Breast epithelium (tissue), 4 donors: ENCODE data around the gene SCAF8. TPM values are rescaled to one million over a fixed set of nuclear protein-coding genes. Genes with fewer than 3 reads are reported as not detected.

Experiments
- DNase-seq, 2 donors: peaks; one replicate each; pipeline ENCODE4 v3.0.0-alpha.2; 2019; ENCODE audit warnings: low spot score in 2 of 2
- H3K27ac ChIP-seq, 2 donors: fragments of 200-600 bp; sonication (generic) in 1 of 2; one replicate each; pipeline ENCODE4 v1.5.1; 2016 to 2019; ENCODE audit warnings: mild to moderate bottlenecking in 1 of 2
- H3K27me3 ChIP-seq, 2 donors: fragments of 200-600 bp; sonication (generic) in 1 of 2; one replicate each; pipeline versions ENCODE4 v1.5.1 to v1.6.0; 2017 to 2019; ENCODE audit warnings: control low read depth in 1 of 2, mild to moderate bottlenecking in 1 of 2
- H3K36me3 ChIP-seq: fragments of 200-600 bp; one replicate; pipeline ENCODE4 v1.5.1; 2019
- H3K4me1 ChIP-seq, 2 donors: fragments of 200-600 bp; sonication (generic); one replicate each; pipeline ENCODE4 v1.5.1; 2016 to 2019; ENCODE audit warnings: control low read depth in 1 of 2
- H3K4me3 ChIP-seq, 3 donors: fragments of 200-600 bp; sonication (generic); 1 replicate in 2 of 3; 2 replicates in 1 of 3; pipeline ENCODE4 v1.5.1; 2016 to 2019; ENCODE audit warnings: mild to moderate bottlenecking in 3 of 3, moderate library complexity in 2 of 3
- H3K9me3 ChIP-seq, 2 donors: fragments of 200-600 bp; sonication (generic) in 1 of 2; one replicate each; pipeline ENCODE4 v1.5.1; 2016 to 2019; ENCODE audit warnings: control low read depth in 1 of 2
- POLR2A ChIP-seq: fragments of 450-650 bp; IDR thresholded peaks from one replicate; pipeline ENCODE4 v1.6.1; 2016; ENCODE audit warnings: antibody characterized with exemption, mild to moderate bottlenecking, moderate library complexity
- POLR2AphosphoS5 ChIP-seq, 3 donors: sonication (generic); formaldehyde crosslinking; IDR thresholded peaks; one replicate each; pipeline ENCODE4 v1.6.1; 2017; ENCODE audit warnings: antibody characterized with exemption in 3 of 3
- intact Hi-C: fragments of 100-400 bp; cut with DNase I; formaldehyde crosslinking; loops from one replicate; pipeline ENCODE4 v1.15.1; 2023; ENCODE audit warnings: low total_unique reads
- total RNA-seq, 3 donors: library from RNA; depleted of rRNA; stranded (reverse); fragments of >200 nt; gene quantifications; one replicate each; pipeline ENCODE4 v1.1.0, GENCODE V29; 2016
- TF ChIP-seq, protein P1 (sequence below), 3 donors: fragments of 450-650 bp; IDR thresholded peaks; one replicate each; pipeline ENCODE4 v1.5.1; 2016 to 2017; ENCODE audit warnings: antibody characterized with exemption in 3 of 3, mild to moderate bottlenecking in 3 of 3, moderate library complexity in 3 of 3

Gene SCAF8
- total RNA-seq, 3 donors from 2014 or later, result 38.9 to 58.0 (median 41.0) TPM

DNA sequence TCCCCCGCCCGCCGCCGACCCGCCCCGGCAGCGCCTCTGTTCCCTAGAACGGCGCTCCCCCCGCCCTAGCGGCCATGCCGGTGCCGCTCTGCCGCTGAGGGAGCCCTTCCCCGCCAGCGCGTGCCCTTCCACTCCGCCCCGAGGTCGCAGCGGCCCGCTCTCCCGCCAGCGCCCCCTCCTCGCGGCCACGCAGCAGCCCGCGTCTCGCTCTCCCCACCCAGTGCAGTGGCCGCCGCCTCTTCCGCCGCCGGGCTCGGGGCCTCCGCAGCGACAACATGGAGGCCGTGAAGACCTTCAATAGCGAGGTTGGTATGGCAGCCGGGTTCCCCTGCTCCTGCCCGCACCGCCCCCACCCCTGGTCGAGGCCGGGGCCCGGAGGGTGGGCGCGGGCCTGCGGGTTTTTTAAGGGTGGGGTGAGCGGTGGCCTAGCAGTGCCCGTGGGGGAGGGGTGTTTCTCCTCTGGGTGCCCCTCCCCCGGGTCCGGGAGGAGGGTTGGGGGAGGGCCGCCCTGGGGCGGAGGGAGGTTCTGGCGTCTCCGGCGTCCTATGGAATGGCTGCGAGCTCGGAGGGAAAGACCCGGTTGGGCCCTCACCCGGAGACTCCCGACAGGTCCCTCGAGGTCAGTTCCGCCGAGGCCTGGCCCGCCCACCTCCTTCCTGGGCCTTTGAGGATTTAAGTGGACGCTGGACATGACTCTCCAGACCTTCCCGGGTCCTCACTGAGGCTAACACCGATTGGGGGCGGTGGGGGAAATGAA lies 588 bp downstream of the SCAF8 start:
- Histone ChIP-seq H3K4me1 (peaks cover 0 to 6% of the 10 kb centered on the region in 2 donors), H3K27me3 (no peaks in the 10 kb centered on the region), H3K4me3 (peak overlapping the region; percentile 91 to 97 (median 94)), H3K9me3 (no peaks in the 10 kb centered on the region), H3K27ac (peak overlapping the region; percentile 100), H3K36me3 (no peaks in the 10 kb centered on the region)
- peak; percentile 95 to 97 for DNase-seq
- TF ChIP-seq POLR2A (no peak), POLR2AphosphoS5 (IDR thresholded peaks at IDR 0.05) (peak; percentile 59 to 65 (median 61))
- TF ChIP-seq, protein P1, sequence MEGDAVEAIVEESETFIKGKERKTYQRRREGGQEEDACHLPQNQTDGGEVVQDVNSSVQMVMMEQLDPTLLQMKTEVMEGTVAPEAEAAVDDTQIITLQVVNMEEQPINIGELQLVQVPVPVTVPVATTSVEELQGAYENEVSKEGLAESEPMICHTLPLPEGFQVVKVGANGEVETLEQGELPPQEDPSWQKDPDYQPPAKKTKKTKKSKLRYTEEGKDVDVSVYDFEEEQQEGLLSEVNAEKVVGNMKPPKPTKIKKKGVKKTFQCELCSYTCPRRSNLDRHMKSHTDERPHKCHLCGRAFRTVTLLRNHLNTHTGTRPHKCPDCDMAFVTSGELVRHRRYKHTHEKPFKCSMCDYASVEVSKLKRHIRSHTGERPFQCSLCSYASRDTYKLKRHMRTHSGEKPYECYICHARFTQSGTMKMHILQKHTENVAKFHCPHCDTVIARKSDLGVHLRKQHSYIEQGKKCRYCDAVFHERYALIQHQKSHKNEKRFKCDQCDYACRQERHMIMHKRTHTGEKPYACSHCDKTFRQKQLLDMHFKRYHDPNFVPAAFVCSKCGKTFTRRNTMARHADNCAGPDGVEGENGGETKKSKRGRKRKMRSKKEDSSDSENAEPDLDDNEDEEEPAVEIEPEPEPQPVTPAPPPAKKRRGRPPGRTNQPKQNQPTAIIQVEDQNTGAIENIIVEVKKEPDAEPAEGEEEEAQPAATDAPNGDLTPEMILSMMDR (IDR thresholded peaks at IDR 0.05), result peak in 1 of 3 donors; percentile 45
- intact Hi-C loops, result no loop called here

DNA sequence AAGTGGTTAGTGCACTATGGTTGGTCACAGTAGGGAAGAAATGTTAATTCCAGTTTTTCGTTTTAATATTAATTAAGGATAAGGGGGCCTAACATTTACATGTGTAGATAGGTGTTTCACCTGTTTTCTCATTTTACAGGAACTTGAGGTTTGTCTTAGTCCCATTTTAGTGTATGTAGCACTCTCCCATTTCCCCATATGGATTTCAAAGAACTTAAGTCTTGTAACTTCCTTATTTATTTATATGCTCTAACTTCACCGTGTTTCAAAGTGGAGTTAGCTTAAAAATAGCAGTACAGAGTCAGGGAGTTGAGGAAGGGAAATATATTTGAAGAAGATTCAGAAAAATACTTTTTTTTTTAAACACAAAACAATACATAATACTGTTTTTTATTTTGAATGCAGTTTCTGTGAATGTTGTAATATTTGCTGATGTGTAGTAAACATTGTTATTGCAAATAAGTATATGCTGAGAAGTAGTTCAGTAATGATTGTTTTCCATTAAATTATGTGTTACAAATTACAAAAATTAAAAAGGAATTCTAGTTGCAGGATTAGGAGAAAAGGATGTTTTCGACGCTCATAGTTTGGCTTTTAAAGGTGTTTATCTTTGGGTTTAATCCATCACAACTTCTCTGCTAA lies 3.5 kb downstream of the SCAF8 start:
- no peak for DNase-seq
- Histone ChIP-seq H3K36me3 (no peaks in the 10 kb centered on the region), H3K4me1 (peaks cover 0 to 6% of the 10 kb centered on the region in 2 donors), H3K4me3 (no peak overlapping the region), H3K27ac (no peak overlapping the region), H3K9me3 (no peaks in the 10 kb centered on the region), H3K27me3 (no peaks in the 10 kb centered on the region)
- TF ChIP-seq, protein P1 (IDR thresholded peaks at IDR 0.05), result no peak
- TF ChIP-seq POLR2A (no peak), POLR2AphosphoS5 (IDR thresholded peaks at IDR 0.05) (no peak)
- intact Hi-C loops, result no loop called here

DNA sequence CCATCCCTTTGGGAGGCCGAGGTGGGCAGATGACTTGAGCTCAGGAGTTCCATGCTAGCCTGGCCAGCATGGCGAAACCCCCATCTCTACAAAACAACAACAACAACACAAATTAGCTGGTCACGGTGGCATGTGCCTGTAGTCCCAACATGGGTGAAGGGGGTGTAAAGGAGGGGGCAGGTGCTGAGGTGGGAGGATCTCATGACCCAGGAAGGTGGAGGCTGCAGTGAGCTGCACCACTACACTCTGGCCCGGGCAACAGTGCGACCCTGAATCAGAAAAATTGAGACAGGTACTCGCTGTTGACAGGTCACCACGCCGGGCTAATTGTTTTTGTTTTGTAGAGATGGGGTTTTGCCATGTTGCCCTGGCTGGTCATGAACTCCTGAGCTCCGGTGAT lies 4.2 kb downstream of the SCAF8 start:
- no peaks in the 10 kb centered on the region for H3K36me3 ChIP-seq
- no peak overlapping the region for H3K4me3 ChIP-seq
- H3K27ac ChIP-seq, result peak overlapping the region in 1 of 2 donors; percentile 8
- H3K27me3 ChIP-seq, result no peaks in the 10 kb centered on the region
- no peaks in the 10 kb centered on the region for H3K9me3 ChIP-seq
- TF ChIP-seq POLR2A (no peak), POLR2AphosphoS5 (IDR thresholded peaks at IDR 0.05) (no peak)
- TF ChIP-seq, protein P1 (IDR thresholded peaks at IDR 0.05), result no peak
- peaks cover 0 to 10% of the 10 kb centered on the region in 2 donors for H3K4me1 ChIP-seq
- intact Hi-C loops, result no loop called here
- DNase-seq, result no peak

DNA sequence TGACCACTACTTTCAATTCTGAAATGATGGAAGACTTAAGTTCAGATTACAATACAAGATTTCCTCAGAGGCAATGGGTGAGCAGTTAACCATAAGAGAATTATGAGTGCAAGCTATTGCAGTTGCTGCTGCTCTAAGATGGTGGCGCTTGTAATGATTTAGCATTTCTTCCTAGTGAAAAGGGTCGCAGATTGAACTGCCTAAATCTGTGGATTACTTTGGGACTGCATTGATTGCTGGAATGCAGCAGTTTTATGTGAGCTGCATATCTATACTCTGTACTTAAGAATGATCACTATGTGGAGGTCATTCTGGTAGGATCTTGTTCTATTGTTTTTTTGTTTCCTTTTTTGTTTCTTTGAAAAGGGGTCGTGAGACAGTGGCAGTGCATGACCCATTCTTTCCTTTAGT lies 5.3 kb downstream of the SCAF8 start:
- intact Hi-C loops, result no loop called here
- Histone ChIP-seq H3K27ac (no peak overlapping the region), H3K27me3 (no peaks in the 10 kb centered on the region), H3K36me3 (no peaks in the 10 kb centered on the region), H3K9me3 (no peaks in the 10 kb centered on the region), H3K4me1 (peaks cover 0 to 17% of the 10 kb centered on the region in 2 donors), H3K4me3 (no peak overlapping the region)
- TF ChIP-seq, protein P1 (IDR thresholded peaks at IDR 0.05), result no peak
- TF ChIP-seq POLR2AphosphoS5 (IDR thresholded peaks at IDR 0.05) (no peak), POLR2A (no peak)
- no peak for DNase-seq

DNA sequence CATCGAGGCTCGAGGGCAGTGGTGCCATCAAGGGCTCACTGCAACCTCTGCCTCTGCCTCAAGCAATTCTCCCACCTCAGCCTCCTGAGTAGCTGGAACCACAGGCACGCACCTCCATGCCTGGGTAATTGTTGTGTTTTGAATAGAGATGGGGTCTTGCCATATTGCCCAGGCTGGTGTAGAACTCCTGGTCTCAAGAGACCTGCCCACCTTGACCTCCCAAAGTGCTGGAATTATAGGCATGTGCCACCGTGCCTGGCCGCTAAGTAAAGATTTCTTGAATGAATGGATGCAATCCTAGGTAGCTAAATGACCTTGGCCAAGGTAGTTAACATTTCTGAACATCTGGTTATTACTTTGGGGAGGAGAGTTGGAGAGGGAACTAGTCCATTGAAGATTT lies 7.4 kb downstream of the SCAF8 start:
- Histone ChIP-seq H3K4me3 (no peak overlapping the region), H3K4me1 (peaks cover 0 to 15% of the 10 kb centered on the region in 2 donors), H3K27ac (no peak overlapping the region), H3K27me3 (no peaks in the 10 kb centered on the region), H3K36me3 (no peaks in the 10 kb centered on the region), H3K9me3 (no peaks in the 10 kb centered on the region)
- TF ChIP-seq POLR2AphosphoS5 (IDR thresholded peaks at IDR 0.05) (no peak), POLR2A (no peak)
- TF ChIP-seq, protein P1 (IDR thresholded peaks at IDR 0.05), result no peak
- intact Hi-C loops, result no loop called here
- no peak for DNase-seq
